ENCODE data around the gene DOCK2. TPM values are rescaled to one million over a fixed set of nuclear protein-coding genes. Genes with fewer than 3 reads are reported as not detected.
A peak's percentile ranks its signal among the peaks of the same experiment; 100 is the strongest.

Gene DOCK2
- polyA plus RNA-seq, 1 of the 3 experiments (the other 2 are of a cell fraction), result 3.8 TPM

- peaks cover 0 to 23% of the 10 kb centered on the region in 2 experiments; a peak in 2 of 4 replicates for H3K4me1 ChIP-seq (ENCODE audit: control insufficient read depth in 1 of 2, insufficient read depth in 2 of 2, low read depth in 1 of 2, low read length in 1 of 2)
- H3F3A ChIP-seq (replicated peaks; ENCODE audit: insufficient read depth), result peaks cover 29% of the 10 kb centered on the region
- no peak for DNase-seq
- no peaks in the 10 kb centered on the region for H3K27me3 ChIP-seq (ENCODE audit: insufficient read depth)
- TF ChIP-seq PBX3 (IDR thresholded peaks at IDR 0.05) (0 out of 2 replicates have a peak, but pooled peaks have one; percentile 38), FOXJ3 (CRISPR knock-in tag; IDR thresholded peaks at IDR 0.05) (no peak)
- H3K4me2 ChIP-seq, result peak overlapping the region; percentile 39; the same call in 1 of the 2 replicates
- peaks cover 0 to 36% of the 10 kb centered on the region in 2 experiments for H3K36me3 ChIP-seq (replicated peaks in 1 of 2; ENCODE audit: control insufficient read depth in 1 of 2, insufficient read depth in 2 of 2, low read length in 1 of 2)
- peak overlapping the region in 1 of 2 experiments; percentile 86; a peak in 2 of 4 replicates for H3K27ac ChIP-seq (ENCODE audit: low read depth in 2 of 2, low read length in 1 of 2)
- no peak overlapping the region for H2AFZ ChIP-seq (ENCODE audit: low read depth)
- no peaks in the 10 kb centered on the region for H3K9me3 ChIP-seq
- no peaks in the 10 kb centered on the region for H3K79me2 ChIP-seq (ENCODE audit: insufficient read depth)
- no peaks in the 10 kb centered on the region for H3K9me2 ChIP-seq
- no peak overlapping the region for H3K4me3 ChIP-seq (ENCODE audit: low read depth in 2 of 2, low read length in 1 of 2)
- CTCF ChIA-PET, result interaction anchor here (1.6 kb wide), 1 partner anchor 118 kb away, joined by 5 read pairs; the partner anchor contains the start of gene INSYN2B
- POLR2A ChIA-PET, result no interaction called here
- 35% methylated on average over 4 of the region's 4 CpGs for WGBS (ENCODE audit: low lambda C conversion rate)
- no peaks in the 10 kb centered on the region for H4K20me1 ChIP-seq (ENCODE audit: insufficient read depth)
- H3K9ac ChIP-seq, result peak overlapping the region; percentile 35; the same call in 1 of the 2 replicates
Measured at GRCh38 chr5:169862391-169862811, 225.3 kb downstream of the DOCK2 start.

GRCh38 chr5:169864483-169864882, 227.4 kb downstream of the DOCK2 start:
- POLR2A ChIA-PET, result no interaction called here
- WGBS (ENCODE audit: low lambda C conversion rate), result 93% methylated on average over 1 of the region's 1 CpG
- CTCF ChIA-PET, result interaction anchor here (1.1 kb wide), 1 partner anchor 18 kb away, joined by 3 read pairs; no protein-coding TSS in a partner anchor

More at GRCh38 chr5:169864483-169864882, 227.4 kb downstream of the DOCK2 start:
- no peaks in the 10 kb centered on the region for H4K20me1 ChIP-seq (ENCODE audit: insufficient read depth)
- no peak overlapping the region for H3K4me3 ChIP-seq (ENCODE audit: low read depth in 2 of 2, low read length in 1 of 2)
- no peaks in the 10 kb centered on the region for H3K9me3 ChIP-seq
- H3K4me1 ChIP-seq (ENCODE audit: control insufficient read depth in 1 of 2, insufficient read depth in 2 of 2, low read depth in 1 of 2, low read length in 1 of 2), result peaks cover 0 to 23% of the 10 kb centered on the region in 2 experiments; a peak in 2 of 4 replicates
- peaks cover 26% of the 10 kb centered on the region for H3F3A ChIP-seq (replicated peaks; ENCODE audit: insufficient read depth)
- no peak for DNase-seq
- H3K27me3 ChIP-seq (ENCODE audit: insufficient read depth), result no peaks in the 10 kb centered on the region
- H3K79me2 ChIP-seq (ENCODE audit: insufficient read depth), result no peaks in the 10 kb centered on the region
- no peaks in the 10 kb centered on the region for H3K9me2 ChIP-seq
- no peak overlapping the region for H2AFZ ChIP-seq (ENCODE audit: low read depth)
- H3K4me2 ChIP-seq, result no peak overlapping the region
- H3K27ac ChIP-seq (ENCODE audit: low read depth in 2 of 2, low read length in 1 of 2), result no peak overlapping the region
- H3K9ac ChIP-seq, result no peak overlapping the region
- peaks cover 0 to 41% of the 10 kb centered on the region in 2 experiments for H3K36me3 ChIP-seq (replicated peaks in 1 of 2; ENCODE audit: control insufficient read depth in 1 of 2, insufficient read depth in 2 of 2, low read length in 1 of 2)
- no peak for TF ChIP-seq EZH2phosphoT487 (IDR thresholded peaks at IDR 0.05; ENCODE audit: borderline replicate concordance, low read depth)
- no peak for TF ChIP-seq GATA2 (CRISPR knock-in tag; IDR thresholded peaks at IDR 0.05)
- no peak for TF ChIP-seq CHD2 (IDR thresholded peaks at IDR 0.05; ENCODE audit: low read length, partially characterized antibody)
- TF ChIP-seq MXI1 (IDR thresholded peaks at IDR 0.05; ENCODE audit: low read depth, low read length), result no peak
- no peak for TF ChIP-seq SIN3A (IDR thresholded peaks at IDR 0.05; ENCODE audit: borderline replicate concordance, low read depth, low read length)
- no peak for TF ChIP-seq USF1 (IDR thresholded peaks at IDR 0.05; ENCODE audit: borderline replicate concordance, low read depth)
- TF ChIP-seq ELF1 (IDR thresholded peaks at IDR 0.05), result no peak
- no peak for TF ChIP-seq MAX (IDR thresholded peaks at IDR 0.05; ENCODE audit: low read depth)
- no peak for TF ChIP-seq EP300 (IDR thresholded peaks at IDR 0.05; ENCODE audit: borderline replicate concordance in 1 of 2, low read depth in 1 of 2, low read length in 1 of 2)
- no peak for TF ChIP-seq RXRA (IDR thresholded peaks at IDR 0.05; ENCODE audit: borderline replicate concordance, low read depth)
- no peak for TF ChIP-seq RCOR1 (IDR thresholded peaks at IDR 0.05; ENCODE audit: low read length)
- TF ChIP-seq POLR2AphosphoS5 (IDR thresholded peaks at IDR 0.05; ENCODE audit: low read depth, low read length), result no peak
- TF ChIP-seq ZBTB33 (IDR thresholded peaks at IDR 0.05; ENCODE audit: borderline replicate concordance, low read depth), result no peak
- TF ChIP-seq TCF12 (IDR thresholded peaks at IDR 0.05), result no peak
- no peak for TF ChIP-seq IRF3 (IDR thresholded peaks at IDR 0.05; ENCODE audit: low read depth, low read length)

Measured in SK-N-SH (cell line).